Stimulated activated CD8-positive, alpha-beta memory T cell treated with anti-CD3 and anti-CD28 coated beads, Interleukin-7, amount 100 ng/mL, for 4 hours (primary cell): Measurements from ENCODE around the gene WIPF1.
A peak's percentile ranks its signal among the peaks of the same experiment; 100 is the strongest.

Experiments used
- DNase-seq, 2 donors: peaks; one replicate each; pipeline ENCODE4 v3.0.0-alpha.2; 2020; ENCODE audit warnings: low read depth in 2 of 2

Gene WIPF1, protein sequence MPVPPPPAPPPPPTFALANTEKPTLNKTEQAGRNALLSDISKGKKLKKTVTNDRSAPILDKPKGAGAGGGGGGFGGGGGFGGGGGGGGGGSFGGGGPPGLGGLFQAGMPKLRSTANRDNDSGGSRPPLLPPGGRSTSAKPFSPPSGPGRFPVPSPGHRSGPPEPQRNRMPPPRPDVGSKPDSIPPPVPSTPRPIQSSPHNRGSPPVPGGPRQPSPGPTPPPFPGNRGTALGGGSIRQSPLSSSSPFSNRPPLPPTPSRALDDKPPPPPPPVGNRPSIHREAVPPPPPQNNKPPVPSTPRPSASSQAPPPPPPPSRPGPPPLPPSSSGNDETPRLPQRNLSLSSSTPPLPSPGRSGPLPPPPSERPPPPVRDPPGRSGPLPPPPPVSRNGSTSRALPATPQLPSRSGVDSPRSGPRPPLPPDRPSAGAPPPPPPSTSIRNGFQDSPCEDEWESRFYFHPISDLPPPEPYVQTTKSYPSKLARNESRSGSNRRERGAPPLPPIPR

DNA sequence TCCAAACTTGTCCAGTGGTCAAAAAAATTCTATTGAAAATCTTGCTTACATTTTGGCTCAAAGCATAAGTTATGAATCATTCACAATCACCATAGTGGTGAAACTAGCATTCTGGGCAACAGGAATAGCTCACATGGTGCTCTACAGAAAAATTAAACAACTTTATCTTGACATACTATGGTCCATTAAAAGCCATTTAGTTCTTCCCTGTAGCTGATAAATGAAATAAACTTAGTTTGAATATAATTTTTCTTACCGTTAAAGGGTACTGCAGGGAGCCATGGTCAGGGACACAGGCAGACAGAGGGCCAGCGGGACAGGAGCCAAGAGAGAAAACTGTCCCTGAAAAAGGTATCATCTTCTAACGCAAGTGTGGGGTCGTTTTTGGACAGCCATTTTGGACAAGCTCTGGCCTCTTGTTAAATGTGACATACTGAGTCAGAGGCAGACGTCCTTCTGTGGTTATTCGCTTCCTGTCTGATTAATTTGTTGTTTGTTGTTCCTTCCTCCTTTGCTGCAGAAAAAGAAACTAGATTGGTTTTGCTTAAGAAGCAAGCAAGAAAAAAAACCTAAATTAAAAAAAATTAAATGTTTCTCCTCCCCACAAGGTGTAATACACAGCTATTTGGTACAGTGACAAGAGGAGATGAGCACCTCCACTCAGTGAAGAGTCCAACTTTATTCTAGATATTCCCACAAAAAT lies at the start of gene WIPF1:
WIPF1 (minus strand) TSS at position 460 of the 703 bp plus-strand sequence. CDS start 12,231 bp downstream, outside the sequence.
- peak; percentile 25 to 34 for DNase-seq

DNA sequence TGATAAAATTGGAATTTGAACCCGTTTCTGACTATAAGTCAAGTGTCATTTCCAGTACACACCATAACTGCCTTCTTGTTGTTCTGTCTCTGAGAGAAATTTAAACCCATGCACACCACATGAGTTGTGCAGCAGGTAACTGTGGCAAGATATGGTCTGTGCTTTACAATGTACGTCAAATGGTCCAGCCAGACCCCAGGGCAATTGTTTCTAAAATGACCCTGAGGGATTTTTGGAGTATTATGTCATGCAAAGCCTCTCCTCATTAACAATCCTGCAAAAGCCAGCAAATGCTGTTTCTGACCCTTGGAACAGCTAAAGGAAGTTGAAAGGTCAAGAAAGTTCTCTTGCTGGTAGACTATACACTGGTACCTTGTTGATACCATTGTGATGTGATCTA lies 47.7 kb upstream of the WIPF1 start:
- DNase-seq = no peak

DNA sequence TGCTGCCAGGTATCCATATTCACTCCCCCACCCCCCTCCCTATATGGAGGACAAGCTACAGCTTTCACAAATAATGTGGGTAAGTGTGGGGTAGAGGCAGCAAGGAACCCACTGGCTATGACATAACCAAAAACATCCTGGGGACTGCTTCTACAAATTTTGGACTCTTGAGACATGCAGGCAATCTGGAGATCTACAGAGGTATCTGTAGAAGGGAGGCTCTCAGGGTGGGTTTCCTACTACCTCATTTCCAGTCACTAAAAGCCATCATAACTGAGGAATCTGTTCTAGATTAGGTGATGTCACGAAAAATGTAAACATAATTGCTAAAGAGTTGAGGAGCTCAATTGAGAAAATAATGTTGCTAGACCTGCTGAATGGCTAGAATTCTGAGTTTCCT lies 46.8 kb upstream of the WIPF1 start:
- DNase-seq = no peak

DNA sequence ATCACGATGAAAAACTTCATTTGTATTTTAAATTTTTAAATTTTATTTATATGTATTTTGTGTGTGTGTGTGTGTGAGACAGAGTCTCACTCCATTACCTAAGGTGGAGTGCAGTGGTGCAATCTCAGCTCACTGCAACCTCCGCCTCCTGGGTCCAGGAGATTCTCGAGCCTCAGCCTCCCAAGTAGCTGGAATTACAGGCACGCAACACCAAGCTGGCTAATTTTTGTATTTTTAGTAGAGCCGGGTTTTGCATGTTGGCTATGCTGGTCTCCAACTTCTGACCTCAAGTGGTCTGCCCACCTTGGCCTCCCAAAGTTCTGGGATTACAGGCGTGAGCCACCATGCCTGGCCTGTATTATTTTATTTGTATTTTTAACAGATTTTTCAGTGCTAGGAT lies 45.8 kb upstream of the WIPF1 start:
- no peak for DNase-seq

DNA sequence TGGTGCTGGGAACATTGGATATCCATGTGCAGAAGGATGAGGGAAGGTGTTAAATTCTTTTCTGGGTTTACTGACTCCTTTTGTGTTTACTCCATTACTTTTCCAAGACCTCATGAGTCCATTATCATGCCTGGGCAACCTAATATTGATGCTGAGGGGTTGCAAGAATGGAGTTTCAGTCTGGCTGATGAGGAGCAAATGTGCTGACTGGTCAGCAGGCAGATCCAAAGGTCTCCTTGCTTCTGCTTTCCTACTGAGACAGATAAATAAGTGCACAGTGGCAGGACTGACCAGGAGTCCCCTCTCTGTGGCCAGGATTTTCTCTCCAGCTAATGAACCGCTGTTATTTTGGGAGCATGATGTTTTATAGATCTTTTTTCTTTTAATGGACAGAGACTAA lies 43.6 kb upstream of the WIPF1 start:
- no peak for DNase-seq

DNA sequence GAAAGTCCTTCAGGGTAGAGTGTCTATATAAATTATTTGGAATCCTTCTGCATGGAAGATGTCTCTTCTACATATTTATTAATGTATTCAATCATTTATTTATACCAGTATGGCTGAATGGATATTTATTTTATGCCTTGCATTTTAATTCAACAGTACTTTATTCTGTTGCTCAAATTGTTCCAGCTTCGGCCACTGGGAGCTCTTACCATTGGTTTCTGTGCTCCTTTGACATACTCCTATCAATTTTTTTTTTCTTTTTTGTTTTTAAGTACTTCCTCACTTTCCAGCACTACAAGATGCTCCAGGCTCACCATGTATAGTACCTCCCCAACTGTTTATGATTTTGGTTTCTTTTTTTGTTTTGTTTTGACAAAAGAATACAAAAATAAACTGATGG lies 39.4 kb upstream of the WIPF1 start:
- DNase-seq = no peak

DNA sequence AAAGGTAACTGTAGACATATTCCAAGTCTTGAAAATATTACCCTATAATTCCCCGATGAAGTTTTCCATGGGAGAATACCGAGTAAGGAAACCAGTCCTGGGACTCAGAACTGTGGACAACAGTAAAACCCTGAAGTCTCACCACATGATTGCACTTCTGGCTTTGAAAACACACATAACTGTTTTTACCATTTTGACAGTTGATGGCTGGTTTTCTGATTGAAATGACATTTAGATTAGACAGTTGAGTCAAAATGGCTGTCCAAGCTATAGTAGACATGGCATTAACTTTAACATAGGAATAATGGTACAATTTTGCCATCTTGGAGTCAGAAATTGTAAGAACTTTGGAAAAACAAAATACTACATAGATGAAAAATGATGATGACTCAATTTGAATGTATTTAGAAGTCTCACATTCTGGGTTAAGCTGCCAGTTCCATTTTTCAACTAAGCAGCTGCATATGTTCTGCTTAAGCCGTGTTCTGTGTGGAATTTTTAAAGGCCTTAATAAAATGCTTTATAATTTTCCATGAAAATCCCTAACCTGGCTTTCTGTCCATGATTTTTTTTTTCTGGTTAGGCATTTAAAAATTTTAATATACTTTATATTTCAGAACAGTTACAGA lies 38.3 kb upstream of the WIPF1 start:
- DNase-seq = no peak

DNA sequence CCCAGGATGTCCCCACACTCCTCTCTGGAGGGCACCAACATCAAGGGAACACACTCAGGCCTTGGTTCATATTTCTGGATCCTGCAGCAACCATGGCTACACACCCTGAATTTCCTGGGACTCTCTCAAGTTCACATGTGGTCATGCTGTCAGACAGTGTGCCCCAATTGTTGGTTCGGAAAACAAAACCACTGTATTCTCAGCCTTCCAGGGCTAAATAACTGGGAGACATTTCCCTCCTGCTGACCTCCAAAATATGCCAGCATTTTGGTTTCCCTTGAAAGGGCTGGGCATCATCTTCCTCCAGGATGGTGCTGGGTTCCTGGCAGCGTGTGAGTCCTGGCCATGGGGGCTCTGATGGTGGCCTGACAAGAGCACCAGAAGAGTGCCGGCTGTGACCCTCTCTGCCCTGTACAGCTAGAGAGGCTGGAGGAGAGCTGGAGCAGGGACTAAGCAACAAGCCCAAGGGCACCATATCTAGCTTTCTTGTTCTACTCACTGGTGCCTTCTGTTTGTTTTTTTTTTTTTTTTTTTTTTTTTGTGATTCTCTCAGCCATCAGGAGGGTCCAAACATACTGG lies 37.5 kb upstream of the WIPF1 start:
- no peak for DNase-seq

DNA sequence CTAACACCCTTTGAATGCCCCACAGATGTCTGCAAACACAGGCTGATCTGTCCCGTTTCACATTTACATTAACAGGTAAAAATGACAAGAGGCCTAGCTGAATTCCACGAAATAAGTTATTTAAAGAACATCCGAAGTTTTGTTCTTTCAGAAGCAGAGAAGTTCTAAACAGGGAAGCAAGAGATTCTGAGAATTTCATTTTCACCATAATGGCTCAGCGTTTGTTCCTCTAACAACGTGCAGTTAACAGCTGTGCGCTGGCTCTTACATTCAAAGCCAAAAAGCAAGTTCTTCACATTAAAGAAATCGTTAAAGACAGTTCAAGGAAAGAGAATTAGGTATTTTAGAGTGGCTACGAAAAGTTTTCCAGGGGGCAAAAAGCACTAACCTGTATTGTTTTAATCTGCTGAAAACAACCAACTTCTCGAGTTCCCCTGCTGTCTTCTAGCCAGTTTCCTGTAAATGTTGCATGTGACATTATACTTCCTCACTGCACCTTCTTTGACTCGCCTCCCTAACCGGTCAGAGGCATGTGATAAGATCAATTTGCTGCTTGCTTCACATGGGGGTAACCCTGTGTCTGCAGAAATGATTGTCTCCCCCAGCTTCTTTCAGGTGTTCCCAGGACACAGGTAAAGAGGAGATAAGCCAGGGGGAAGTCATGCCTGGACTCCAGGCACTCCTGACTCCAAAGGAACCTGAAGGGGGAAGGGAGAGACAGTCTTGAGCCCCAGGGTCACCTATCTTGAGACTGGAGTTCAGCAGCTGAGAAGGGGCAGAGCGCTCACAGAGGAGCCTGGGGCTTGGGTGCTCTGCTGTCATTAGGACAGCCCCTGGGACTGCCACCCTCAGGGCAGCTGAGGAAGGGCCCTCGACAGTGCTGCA lies 36.8 kb upstream of the WIPF1 start:
- no peak for DNase-seq

DNA sequence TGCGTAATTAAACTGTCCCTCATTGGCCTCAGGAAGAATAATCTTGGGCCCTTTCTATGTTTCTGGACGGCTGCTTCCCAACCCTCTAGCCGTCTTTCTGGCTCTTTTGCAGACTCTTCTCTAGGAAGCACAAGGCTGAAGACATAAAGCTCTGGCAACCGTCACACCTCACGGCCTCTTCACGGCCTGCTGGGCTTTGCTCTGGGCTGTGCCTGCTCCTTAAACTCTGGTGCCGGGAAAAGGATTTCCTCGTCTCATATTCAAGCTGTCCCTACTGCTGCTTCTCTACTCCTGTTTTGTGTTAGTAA lies 36.0 kb upstream of the WIPF1 start:
- no peak for DNase-seq

DNA sequence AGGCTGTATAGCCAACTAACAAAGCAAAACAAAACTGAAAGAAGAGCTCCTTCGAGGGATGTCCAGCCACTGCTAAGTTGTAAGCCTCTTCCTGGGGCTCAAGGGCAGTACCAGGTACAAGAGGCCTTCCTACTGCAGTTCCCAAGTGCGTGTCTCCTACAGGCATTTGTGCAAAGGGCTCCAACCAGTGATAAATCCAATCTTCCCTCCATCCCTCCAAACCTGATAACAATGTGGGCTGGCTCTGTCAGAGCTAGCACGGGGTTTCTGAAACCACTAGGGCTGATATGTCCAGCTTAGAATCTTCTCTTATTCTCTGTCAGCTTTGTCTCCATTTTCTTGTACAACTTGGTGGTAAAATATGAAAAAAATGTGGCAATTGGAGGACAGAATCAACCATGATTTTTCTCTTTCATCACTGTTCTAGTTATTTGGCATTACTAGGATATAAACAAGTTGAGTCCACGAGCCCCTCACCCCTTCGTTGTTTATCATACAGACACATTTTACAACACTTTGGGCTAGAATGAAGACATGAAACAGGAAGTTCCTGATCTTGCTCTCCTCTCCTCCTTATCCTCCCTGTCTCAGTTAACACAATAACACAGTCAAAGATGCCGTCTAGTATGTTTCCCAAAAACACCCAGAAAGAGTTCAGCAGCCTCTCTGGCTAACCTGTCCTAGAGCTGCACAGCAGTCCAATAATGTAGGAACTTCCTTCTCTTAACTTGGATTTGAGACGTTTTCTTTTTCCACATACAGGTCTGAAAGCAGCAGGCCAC lies 35.4 kb upstream of the WIPF1 start:
- DNase-seq = no peak

DNA sequence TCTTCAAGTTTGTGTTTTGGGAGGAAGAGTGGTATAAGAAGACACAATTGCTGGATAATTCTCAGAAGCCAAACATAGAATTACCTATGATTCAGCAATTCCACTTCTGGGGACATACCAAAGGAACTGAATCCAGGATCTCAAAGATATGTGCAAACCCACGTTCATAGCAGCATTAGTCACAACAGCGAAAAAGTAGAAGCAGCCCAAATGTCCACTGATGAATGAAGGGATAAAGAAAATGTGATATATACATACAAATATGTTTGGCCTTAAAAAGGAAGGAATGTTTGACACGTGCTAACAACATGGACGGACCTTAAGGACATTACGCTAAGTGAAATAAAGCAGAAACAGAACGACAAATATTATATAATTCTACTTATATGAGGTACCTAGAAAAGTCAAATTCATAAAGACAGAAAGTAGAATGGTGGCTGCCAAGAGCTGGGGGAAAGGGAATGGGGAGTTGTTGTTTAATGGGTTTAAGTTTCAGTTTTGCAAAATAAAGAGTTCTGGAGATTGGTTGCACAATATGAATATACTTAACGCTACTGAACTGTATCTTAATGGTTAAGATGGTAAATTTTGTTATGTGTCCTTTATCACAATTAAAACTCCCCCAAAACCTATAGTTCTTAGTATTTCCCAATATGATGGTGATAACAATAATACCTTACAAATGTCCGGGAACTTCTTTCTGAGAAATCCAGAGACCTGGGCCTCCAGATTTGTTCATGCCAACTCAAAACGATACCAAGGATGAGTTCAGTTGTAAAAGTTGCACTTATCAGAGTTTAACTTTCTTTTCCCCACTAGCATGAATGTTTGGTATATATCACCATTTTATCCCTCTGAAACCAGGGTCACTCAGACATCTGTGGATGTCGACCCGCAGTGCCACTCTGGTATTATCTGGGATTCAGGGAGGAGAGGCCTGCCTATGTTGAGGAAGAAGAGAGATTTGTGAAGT lies 33.7 kb upstream of the WIPF1 start:
- no peak for DNase-seq

DNA sequence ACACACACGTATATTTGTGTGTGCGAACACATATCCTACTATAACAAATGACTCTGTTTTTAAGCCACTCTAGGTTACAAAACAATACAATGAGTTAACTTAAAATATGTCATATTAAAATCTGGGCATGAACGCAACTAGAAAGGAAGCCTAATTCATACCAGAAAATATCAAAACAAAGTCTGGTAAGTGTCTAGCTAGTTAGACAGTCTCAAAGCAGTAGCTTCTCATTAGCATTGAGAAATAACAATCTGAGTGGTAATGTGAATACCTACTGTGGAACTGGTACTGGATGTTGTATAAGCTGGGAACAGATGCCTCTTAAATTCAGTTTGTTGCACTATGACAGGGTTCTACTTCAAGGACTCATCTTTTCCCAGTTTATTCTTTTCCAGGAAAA lies 32.5 kb upstream of the WIPF1 start:
- DNase-seq = no peak

DNA sequence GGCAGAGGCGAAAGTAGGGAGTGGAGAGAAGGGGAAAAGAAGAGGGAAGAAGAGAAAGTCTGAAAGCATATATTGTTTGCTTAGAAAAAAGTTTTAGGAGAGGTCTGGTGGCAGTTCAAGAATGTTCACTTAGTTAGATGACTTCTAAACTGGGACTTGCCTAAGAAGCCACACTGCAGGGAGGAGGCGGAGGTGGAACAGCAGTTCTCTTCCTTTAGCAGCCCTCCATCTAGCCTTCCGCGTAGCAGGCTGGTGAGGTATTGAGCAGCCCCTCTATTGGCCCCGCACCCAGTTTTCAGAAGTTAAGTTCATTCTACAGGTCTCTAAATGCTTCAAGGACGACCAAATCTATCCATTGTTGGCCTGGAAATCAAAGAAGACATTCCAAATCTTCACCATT lies 31.9 kb upstream of the WIPF1 start:
- DNase-seq = no peak

DNA sequence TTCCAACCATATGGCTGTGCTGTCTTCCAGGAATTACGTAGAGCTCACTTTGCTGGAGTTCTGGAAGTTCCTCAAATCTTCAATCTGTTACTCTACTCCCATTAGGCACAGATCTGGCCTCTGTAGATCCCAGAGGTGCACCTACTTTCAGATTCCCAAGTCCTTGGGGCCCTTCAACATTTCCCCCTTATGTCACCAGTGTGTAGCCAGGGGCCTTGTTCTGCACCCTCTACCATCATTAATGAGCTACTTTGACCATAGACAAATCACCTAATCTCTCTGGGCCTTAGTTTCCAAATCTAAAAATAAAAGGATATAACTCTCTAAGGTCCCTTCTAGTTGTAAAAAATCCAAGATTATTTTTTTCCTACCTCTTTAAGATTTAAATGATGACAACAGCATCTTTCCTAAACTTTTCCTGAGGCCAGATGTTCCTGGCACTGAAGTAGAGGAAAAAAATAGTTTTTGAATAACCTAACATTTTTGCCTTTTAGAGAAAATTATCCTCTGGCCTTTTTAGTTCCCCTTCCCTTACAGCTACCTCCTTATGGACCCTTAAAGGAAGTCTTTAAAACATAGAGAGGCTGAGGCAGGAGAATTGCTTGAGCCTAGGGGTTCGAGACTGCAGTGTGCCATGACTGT lies 31.0 kb upstream of the WIPF1 start:
- DNase-seq = no peak

DNA sequence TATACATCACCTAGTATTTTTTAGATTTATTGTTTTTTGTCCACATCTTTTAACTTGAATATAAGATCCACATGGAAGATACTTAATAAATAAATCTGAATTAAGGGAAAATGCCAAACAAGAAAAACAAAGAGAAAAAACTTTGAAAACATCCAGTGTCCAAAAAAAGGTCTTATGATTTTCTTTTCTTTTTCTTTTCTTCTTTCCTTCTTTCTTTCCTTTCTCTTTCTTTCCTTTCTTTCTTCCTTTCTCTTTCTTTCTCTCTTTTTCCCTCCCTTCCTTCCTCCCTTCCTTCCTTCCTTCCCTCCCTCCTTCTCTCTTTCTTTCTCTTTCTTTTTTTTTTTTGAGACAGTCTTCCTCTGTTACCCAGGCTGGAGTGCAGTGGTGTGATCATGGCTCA lies 29.6 kb upstream of the WIPF1 start:
- no peak for DNase-seq

DNA sequence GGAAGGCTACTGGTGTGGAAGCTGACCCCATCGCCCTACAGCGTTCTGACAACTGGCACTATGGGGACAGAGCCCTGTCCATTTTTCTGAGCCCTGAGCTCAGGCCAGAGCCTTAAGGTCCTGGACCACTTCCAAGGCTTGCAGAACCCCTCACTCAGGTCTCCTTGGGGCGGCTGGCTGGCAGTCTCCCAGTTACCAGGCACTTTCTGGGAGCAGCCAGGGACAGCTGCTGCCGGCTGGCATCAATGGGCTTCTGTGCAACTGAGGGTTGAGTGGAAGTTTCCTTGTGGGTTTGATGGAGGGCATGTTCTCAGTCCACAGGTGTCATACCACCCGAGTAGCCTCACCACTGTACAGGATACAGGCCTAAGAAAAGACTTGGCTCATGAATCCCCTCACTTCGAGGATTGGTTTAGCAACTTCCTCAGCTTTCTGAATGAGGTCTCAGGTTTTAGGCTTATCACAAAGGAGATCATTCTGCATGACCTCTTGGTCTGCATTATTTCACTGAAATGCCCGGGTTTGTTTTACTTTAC lies 27.4 kb upstream of the WIPF1 start:
- no peak for DNase-seq

DNA sequence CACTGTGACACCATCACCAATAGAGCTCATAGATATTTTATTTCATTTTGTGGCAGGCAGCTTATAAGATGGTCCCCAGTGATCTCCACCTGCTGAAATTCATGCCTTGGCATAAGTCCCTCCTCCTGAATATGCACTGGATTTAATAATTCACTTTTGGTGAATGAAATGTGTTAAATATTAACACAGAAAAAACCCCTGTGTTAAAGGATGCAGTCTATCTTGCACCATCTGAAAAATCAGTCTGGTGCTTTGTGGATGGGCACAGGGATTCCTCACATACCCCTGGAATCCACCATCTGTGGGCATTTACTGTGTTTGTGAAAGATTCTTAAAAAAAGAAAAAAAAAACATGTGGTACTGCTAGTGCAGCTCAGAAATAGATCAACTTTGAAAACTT lies 26.1 kb upstream of the WIPF1 start:
- DNase-seq = no peak
